GM03348 (cell line): ENCODE data around the gene IGSF8.

ENCODE experiments used
- DNase-seq: peaks from one replicate; pipeline ENCODE4 v3.0.0; 2012; ENCODE audit warnings: low spot score

The IGSF8 gene

DNA sequence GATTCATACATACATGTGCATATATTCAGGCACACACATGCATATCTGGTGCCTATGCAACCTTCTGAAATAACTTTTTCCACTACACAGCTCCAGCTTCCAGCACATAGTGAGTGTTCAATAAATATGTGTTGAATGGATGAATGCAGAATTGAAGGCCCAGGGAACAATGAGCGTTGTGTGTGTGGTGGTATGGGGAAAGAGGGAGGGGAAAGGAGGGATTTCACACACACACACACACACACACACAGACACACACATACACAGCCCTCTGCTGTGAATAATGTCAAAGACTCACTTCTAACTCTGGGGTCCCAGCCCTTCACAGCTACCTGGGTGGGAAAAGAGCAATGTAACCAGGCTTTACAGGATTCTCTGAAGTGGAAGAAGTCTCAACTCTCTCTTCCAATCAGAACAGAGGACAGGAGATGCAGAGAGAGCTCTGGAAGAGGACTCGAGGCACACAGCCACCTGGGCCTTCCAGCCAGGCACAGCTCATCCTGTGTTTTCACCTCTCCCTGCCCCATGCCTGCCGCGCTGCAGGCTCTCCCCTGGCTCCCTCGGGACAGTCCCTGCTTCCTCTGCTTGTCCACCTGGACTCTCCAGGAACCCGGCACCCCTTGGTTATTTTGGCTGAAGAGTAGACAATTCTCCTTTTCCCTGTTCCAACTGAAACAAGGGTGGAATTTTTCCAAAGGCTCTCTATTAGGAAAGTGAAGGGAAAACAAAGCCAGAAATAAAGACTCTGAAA, 5.4 kb upstream of the IGSF8 start:
- DNase-seq, result no peak

DNA sequence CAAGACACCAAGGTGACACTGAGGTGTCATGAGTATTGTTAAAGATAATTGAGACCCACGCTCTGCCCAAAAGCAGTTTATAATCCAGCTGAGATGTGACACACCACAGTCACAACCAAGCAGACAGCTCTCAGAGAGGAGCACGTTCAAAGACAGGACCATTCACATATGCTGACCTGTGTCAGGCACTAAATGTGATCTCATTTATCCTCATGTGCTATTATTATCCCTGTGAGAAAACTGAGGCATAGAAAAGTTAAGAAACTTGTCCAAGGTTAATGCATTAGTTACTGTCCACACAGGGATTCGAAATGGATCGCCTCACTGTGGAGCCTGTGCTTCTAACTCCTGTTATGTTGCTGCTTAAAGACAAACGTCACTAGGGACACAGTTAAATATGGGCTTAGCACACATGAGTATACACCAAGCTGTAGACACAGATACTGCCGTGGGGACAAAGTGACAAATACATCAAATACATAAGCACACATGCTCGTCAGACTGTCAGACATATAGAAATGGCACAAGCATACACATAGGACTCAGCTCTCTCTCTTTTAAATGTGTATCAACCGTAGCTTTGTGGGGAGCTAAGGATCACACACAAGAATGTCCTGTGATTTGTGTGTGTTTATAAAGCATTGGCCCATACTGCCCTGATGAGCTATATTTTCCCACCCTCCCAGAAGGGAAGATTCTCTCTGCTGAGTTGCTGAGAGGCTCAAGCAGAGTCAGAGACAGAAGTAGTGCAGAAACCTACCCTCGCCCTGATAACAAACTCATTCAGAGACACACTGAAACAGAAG, 3.5 kb upstream of the IGSF8 start:
- DNase-seq, result no peak

DNA sequence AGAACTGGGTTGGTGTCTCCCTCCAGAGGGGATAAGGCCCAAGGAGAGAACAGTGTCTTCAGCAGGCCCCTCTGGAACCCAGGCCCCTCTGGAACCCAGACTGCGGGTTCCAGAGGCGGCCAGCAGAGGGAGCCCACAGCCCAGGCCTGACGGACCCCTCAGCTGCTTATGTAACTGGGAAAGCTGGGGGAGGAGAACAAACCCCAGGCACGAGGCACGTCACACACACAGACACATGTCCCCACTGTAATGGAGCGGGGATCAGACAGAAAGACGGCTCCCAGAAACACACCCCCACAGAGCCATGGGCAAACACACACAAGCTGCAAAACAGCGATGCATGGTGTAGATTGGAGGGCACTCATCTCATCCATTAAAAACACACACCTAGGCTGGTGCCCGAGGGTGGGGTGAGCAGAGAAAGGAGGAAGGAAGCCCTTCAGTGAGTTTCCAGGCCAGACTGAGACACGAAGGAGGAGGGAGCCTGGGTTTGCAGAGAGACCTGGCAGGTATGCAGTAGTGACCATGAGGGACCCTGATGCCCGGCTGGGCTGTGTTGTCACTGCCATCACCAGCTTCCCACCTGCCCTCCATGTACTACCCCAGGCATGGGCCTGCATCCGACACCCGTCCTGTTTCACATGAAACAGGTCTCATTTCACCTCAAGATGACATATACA, 2.8 kb upstream of the IGSF8 start:
- peak; percentile 94 for DNase-seq

DNA sequence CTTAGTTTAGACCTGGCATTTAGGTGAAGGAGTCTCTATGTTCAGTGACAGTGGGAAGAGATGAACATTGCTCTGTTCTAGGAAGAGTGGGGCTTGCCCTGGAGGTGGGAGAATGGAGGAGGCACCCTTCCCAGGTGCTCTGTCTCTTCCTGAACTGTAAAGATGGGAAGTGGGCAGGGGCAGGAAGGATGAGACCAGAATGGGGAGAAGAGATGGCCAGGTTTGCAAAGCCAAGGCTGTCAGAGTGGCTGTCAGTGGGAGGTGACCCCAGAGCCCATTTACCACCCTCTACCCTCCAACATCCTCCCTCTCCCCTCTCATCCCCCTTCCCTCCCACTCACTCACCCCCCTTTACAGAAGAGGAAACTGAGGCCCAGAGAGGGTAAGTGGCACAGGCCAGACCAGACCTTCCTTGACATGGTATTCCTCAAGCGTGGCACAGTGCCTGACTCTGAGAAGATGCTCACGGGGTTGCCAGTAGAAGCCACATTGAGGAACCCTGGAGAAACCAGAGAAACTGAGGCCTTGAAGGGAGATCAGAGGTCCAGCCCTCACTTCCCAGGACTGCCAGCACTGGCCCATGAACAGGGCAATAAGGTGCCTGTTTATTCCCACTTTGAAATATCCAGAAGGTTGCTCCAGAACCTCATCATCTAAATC, 1.4 kb upstream of the IGSF8 start:
- DNase-seq, result no peak

DNA sequence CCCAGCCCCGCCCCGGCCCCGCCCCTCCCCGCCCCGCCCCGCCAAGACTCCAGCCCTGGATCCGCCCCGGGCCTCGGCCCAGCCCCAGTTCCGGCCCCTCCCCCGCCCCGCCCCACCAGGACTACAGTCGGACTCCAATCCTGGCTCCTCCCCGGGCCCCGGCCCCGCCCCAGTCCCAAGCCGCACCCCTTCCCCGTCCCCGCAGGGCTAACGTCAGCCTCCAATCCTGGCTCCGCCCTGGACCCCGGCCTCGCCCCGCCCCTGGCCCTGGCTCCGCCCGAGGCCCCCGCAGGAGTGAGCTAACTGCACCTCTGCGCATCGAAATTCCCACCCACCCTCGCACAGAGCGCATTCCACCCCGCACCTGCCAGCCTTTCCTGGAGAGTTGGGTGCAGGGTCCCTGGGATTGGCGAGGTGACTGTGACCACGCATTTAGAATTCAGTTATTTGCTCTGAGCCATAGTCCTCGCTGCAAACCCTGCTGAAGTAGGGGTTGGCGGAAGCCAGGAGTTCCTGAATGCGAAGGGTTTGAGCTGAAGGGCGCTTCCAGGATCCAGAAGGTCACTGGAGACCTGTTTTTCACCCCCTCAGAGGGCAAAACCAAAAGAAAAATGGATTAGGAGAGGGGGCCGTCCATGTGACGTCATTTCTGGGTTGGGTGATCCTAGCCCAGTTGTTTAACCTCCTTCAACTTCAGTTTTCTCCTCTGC, 588 bp upstream of the IGSF8 start:
- DNase-seq, result peak; percentile 100

DNA sequence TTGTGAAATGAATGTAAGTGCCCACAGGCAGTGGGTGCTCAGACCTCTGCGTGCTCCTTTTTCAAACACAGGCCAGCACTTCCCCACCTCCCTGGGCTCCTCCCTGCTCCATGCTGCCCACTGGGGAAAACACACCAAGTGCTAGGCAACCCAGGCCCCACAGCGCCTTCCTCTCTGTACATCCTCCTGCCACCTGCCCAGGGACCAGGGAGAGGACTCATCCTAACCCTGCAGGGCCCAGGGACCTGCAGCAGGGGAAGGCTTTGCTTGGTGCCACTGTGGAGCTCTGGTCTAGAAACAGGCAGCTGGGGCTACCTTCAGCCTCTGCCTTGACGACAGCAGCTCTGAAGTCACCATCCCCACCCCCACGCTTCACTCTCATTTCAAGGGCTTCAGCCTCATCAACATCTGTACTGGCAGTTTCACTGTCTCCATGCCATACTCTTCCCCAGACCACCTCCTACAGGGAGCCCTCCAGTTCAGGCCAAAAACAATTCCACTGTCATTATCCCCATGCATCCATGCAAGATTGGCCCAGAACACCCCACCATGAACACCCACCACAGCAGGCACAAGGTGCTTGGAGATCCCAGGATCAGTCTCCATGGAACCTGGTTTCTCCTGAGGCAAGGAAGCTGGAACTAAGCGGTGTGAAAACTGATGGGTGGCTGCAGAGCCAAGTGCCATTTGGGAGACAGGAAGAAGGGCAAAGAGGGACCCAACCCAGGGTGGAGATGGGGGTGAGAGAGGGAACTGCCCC, 1.1 kb downstream of the IGSF8 start:
- DNase-seq, result no peak

DNA sequence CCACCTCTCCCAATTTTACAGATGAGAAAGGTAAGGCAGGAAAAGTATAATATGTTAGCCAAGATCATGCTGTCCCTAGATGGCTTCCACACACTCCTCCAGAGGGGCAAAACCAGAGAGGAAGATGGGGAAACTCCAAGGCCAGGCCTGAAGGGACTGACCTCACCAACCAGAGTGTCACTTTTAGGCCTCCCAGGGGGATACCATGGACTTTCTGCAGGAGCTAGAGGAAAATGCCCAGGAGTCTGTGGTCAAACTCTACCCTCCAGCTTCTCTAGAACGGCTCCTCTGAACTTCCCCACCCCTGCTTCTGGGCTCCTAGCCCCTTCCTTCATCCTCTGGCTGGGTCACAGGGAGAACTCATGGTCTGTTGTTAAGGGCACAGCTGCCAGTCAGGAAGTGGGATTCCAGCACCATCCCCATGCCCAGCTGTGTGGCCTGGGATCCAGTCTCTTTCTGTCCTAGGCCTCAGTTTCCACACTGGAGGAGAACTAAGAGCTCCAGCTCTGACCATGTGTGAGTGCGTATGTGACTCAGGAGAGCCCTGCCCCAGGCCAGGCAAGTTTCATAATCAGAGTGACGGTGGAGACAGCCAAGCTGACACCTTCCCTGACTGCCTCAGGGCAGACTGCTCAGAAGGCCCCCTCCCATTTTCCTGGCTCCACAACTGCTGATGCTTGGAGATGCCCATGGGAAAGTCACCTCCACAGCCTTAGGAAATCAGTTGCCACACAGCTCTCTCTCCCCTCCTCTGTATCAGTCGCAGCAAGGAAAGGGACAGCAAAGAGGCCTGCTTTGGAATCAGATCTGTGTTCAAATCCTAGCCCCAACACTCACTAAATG, 1.9 kb downstream of the IGSF8 start:
- DNase-seq, result peak; percentile 29

DNA sequence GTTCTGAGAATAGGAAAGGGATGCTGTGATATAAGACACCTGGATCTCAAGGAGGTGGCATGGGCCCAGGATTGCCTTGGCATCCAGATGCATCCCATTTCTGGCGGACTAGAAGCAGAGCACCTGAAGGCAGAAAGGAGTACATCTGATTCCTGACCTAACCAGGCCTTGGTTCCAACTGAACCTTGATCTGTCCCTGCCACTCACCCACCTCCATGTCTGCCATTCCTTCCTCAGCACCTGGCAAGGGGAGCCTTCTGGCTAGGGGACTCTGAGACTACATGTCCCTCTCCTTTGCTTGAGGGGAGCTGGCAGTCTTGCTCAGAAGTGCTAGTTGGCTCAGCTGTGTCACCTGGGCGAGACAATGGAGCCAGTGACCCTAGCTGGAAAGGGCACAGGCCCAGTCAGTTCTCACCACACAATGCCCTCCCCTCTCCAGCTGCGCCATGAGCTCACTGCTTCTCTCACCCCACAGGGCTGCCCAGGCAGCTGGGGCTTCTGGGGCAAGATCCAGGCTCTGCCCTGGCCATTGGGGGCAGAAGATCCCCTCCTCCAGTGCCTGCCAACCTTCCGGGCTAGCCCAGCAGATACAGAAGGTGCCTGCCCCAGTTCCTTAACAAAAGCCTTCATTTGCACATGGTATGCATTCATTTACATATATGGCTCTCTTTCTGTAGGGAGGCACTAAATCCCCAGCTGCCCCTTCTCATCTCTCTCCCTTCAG, 2.9 kb downstream of the IGSF8 start:
- DNase-seq, result no peak

DNA sequence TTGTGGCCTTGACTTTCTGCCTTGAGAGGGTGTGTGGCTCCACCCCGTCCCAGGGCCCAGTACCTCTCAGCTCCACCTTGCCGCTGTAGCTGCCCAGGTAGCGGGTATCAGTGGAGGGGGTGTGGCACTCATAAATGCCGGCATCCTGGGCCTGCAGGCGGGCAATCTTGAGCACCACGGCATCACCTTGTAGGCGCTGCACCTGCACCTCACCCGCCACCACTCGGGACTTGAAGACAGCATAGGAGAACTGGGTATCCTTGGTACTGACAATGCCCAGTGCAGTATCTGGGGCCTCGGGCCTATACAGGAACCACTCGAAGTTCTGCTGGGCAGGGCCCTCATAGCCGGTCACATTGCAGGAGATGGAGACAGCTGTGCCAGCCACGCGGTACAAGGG, 3.6 kb downstream of the IGSF8 start:
- no peak for DNase-seq

DNA sequence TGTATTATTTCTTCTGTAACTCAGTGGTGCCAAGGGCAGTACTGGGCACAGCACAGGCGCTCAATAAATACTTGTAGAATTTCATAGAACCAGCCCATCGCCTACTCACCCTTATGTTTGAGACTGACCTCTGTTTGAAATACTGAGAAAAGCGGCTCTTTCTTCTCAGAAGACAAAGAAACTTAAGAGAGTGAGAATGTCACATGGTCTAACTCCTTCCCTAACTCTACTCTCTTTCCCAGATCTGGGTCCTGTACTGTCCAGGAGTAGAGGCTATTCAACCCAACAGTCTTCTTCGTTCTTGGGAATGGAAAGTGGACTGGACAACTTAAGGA, 4.2 kb downstream of the IGSF8 start:
- no peak for DNase-seq

DNA sequence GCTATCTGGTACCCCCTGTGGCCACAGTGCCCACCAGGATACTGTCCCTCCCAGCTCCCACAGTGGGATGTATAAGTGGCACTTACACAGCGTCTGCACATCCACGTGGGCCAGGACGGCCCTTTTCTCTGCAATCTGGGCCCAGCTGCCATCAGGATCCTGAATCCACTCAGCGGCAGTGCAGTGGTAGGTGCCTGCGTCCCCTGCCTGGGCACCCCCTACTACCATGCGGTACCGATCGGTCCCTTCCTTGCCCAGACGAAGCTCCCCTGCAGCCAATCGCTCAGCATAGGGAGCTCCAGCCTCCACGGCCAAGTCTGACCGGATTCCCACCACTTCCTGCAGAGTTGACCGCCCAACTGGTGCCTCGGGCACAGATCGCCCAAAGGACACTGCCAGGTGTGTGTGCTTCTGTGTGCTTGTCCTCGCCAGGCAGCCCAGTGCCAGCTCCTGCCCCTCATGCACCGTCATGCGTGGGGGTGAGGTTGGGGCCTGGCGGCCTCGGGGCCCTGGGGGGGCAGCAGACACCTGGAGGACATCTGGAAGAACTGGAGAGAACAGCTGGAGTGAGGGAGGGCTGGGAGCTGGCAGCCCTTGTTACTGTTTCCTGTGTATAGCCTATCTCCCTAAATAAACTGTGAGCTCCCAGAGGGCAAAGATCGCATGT, 4.7 kb downstream of the IGSF8 start:
- no peak for DNase-seq

DNA sequence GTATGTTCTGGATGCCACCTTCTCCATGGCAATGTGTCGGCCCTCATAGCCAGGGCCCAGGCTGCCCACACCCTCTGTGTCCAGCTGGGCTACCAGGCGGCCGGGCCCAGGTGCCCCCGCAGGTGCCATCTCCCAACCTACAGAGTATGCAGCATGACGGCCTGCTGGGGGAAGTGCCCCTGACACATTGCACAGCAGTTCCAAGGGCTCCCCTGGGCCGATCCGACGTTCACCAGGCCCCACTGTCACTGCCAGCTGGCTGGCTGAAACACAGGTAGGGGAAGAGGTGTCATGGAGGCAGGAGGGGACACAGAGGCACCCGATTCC, 5.4 kb downstream of the IGSF8 start:
- DNase-seq, result no peak

DNA sequence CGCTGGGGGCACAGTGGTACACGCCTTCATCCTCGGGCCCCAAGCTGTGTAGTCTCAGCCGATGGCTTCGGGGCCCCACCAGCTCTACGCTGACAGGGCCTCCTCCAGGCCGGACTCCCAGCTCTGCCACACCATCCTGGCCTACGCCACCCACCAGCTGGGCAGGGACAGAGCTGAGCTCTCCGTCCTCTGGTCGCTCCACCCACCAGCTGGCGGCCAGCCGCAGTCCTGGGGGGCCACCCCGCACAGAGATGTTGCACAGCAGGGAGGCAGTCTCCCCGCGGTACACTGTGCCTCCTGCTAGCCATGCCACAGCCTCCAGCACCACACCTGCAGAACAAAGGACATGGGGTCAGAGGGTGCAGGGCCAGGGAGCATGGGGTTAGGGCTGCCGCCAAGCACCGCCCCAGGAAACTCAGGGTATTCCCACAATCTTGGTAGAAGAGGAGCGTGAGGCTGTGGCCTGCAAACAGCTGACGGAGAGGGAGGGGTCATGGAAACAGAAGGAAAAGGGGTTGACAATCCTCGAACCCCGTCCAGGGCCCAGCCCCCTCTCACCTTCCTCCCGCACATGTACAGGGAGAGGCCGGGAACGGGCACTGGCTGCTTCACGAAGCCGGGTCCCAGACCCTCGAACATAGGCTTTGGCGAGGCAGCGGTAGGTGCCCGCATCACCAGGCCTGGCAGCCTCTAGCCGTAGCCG, 5.9 kb downstream of the IGSF8 start:
- no peak for DNase-seq

DNA sequence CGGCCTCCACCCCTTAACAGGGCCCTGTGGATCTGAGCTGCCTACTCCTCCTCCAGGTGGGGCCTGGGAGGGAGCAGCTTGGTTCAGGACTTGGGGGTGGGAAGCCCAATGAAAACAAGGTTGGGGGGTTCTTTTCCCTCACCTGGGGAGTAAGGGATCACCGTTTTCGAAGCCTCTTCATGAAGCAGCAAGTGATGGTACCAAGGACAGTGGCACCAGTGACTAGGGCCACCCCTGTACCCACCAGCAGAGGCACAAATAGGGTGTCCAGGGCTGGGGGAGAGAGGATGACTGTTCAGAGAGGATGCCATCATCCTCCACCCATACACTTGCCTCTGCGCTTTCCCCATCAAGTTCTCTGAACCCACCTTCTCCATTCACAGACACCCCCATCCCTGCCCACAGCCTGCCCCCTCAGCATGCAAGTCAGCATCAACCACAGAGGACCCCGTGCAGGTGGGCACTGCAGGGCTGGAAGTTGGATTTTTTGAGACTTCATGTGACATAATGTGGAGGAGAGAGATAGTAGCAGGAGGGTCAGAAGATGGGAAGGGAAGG, 6.7 kb downstream of the IGSF8 start:
- no peak for DNase-seq

DNA sequence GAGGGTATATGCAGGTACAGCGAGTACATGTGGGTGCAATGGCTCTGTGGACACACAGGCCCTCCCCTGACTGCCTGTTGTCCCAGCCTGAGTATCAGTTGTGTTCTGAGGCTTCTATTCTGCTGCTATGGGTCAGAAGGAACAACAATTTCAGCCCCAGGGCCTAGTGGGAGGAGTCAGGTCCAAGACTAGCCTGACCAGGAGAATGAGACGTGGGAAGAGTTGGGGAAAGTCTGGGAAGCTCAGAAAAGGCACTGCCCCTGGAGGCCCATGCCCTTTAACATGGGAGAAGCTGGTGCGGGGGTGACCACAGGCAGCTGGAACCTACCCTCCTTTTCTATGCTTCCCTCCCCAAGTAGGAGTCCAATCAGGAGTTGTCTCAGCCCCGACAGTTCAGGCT, 7.7 kb downstream of the IGSF8 start:
- DNase-seq, result no peak

DNA sequence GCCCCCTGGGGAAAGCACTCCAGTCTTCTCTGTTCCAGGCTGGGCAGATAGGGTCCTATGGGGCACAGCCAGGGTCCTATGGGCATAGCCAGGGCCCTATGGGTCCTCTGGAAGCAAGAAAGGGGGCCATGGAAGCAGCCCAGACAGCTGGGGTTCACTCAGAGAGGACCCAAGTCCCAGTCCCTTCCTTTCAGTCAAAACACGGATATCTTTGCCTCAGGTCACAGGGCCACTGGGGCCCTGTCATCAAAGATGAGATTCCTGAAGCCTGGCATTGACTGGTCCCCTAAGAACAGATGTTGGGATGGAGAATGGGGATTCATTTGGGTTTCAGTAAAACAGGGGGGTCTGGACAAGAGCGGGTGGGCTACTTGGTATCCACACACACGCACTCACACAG, 8.5 kb downstream of the IGSF8 start:
- no peak for DNase-seq

DNA sequence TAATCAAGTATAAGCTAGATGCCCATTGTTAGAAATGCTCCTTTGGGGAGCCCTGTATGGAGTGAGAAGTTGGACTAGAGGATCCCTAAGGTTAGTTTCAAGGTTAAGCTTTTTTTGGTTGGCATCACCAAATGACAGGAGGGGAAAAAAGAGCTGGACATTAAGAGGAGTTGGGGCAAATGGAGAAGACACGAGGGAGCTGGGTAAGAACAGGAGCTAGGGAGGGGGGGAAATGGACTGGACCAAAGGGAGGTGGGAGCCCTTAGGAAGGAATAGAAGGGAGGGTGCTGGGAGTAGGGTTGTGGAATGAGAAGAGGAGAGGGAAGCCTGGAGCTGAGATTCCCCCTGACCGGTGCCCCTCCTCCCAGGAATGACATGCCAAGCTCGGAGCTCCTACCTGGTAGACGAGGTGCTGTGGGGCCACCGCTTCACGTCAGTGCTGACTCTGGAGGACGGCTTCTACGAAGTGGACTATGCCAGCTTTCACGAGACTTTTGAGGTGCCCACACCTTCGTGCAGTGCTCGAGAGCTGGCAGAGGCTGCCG, 11.2 kb downstream of the IGSF8 start:
- no peak for DNase-seq

DNA sequence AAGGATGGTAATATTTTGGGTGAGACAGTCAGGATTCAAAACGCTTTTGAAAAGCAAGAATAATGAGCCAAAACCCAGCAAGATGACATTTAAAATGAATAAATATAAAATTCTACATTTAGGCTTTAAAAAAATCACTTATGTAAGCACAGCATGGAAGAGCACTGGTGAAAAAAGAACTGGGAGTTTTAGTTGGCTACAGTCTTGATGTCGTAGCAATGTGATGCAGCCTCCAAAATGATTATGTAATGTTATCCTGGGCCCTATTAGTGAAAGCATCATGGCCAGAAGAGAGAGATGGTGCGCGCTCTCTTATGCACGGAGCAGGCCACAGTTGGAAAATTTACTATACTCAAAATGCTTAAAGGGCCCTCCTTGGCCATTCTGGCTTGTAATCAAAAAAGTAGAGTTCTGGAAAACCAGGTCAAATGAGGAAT, 11.9 kb downstream of the IGSF8 start:
- DNase-seq, result no peak
